Vagina (tissue), 2 donors: Measurements from ENCODE around the gene TTI1. TPM values are rescaled to one million over a fixed set of nuclear protein-coding genes. Genes with fewer than 3 reads are reported as not detected.

Source experiments
- DNase-seq, 2 donors: peaks; one replicate each; pipeline ENCODE4 v3.0.0-alpha.2; 2017; ENCODE audit errors: extremely low spot score in 2 of 2
- H3K27ac ChIP-seq: fragments of 200-600 bp; sonication (generic); one replicate; pipeline ENCODE4 v1.5.1; 2019
- H3K27me3 ChIP-seq: fragments of 200-600 bp; sonication (generic); one replicate; pipeline ENCODE4 v1.5.1; 2019
- H3K36me3 ChIP-seq, 2 donors: fragments of 200-600 bp; sonication (generic); one replicate each; pipeline ENCODE4 v1.5.1; 2017 to 2019
- H3K4me1 ChIP-seq: fragments of 200-600 bp; sonication (generic); one replicate; pipeline ENCODE4 v1.5.1; 2019
- H3K4me3 ChIP-seq, 2 donors: fragments of 200-600 bp; sonication (generic); 1 replicate in 1 of 2; 2 replicates in 1 of 2; pipeline ENCODE4 v1.5.1; 2016 to 2019
- H3K9me3 ChIP-seq: fragments of 200-600 bp; sonication (generic); one replicate; pipeline ENCODE4 v1.5.1; 2019
- CTCF ChIP-seq, 3 experiments: fragments of 450-650 bp in 2 of 3; fragments of 200-600 bp in 1 of 3; sonication (generic) in 1 of 3; IDR thresholded peaks; one replicate each; pipeline ENCODE4 v1.5.1; 2017 to 2019; ENCODE audit warnings: antibody characterized with exemption in 3 of 3, mild to moderate bottlenecking in 2 of 3, moderate library complexity in 2 of 3
- POLR2A ChIP-seq, 2 donors: fragments of 450-650 bp; IDR thresholded peaks; one replicate each; pipeline ENCODE4 v1.6.1; 2017; ENCODE audit warnings: antibody characterized with exemption in 2 of 2, mild to moderate bottlenecking in 2 of 2, moderate library complexity in 2 of 2
- POLR2AphosphoS5 ChIP-seq, 2 donors: sonication (generic); formaldehyde crosslinking; IDR thresholded peaks; one replicate each; pipeline ENCODE4 v1.9.0; 2017; ENCODE audit warnings: antibody characterized with exemption in 2 of 2, mild to moderate bottlenecking in 2 of 2, low read depth in 1 of 2; ENCODE audit not compliant: insufficient read depth in 1 of 2
- intact Hi-C: fragments of 100-400 bp; cut with DNase I; formaldehyde crosslinking; loops from one replicate; pipeline ENCODE4 v1.15.1; 2023
- total RNA-seq: library from RNA; depleted of rRNA; stranded (reverse); fragments of >200 nt; gene quantifications from one replicate; pipeline ENCODE4 v1.2.3, GENCODE V29; 2016

TTI1 gene
- total RNA-seq, 1 donor from 2014 or later, result 13.5 TPM

GRCh38 chr20:38046572-38046971 is 13.3 kb upstream of the TTI1 start:
- intact Hi-C loops, result no loop called here
- peaks cover 10% of the 10 kb centered on the region for H3K4me1 ChIP-seq
- no peak overlapping the region for H3K27ac ChIP-seq
- H3K9me3 ChIP-seq, result no peaks in the 10 kb centered on the region
- DNase-seq, result no peak
- TF ChIP-seq POLR2A (IDR thresholded peaks at IDR 0.05) (no peak), POLR2AphosphoS5 (IDR thresholded peaks at IDR 0.05; ENCODE audit: insufficient read depth in 1 of 2, low read depth in 1 of 2) (no peak), CTCF (IDR thresholded peaks at IDR 0.05) (no peak)
- H3K36me3 ChIP-seq, result peaks cover 0 to 21% of the 10 kb centered on the region in 2 donors
- no peak overlapping the region for H3K4me3 ChIP-seq
- no peaks in the 10 kb centered on the region for H3K27me3 ChIP-seq

- H3K27me3 ChIP-seq, result no peaks in the 10 kb centered on the region
- no peak overlapping the region for H3K27ac ChIP-seq
- no peaks in the 10 kb centered on the region for H3K9me3 ChIP-seq
- intact Hi-C loops, result no loop called here
- TF ChIP-seq POLR2AphosphoS5 (IDR thresholded peaks at IDR 0.05; ENCODE audit: insufficient read depth in 1 of 2, low read depth in 1 of 2) (no peak), POLR2A (IDR thresholded peaks at IDR 0.05) (no peak), CTCF (IDR thresholded peaks at IDR 0.05) (no peak)
- H3K36me3 ChIP-seq, result peaks cover 0 to 27% of the 10 kb centered on the region in 2 donors
- DNase-seq, result no peak
- H3K4me3 ChIP-seq, result no peak overlapping the region
- peaks cover 10% of the 10 kb centered on the region for H3K4me1 ChIP-seq
These were observed 11.4 kb upstream of the TTI1 start for GRCh38 chr20:38044685-38045084.

GRCh38 chr20:38043512-38044300 is 10.4 kb upstream of the TTI1 start:
- no peak for DNase-seq
- intact Hi-C loops, result no loop called here
- Histone ChIP-seq H3K4me3 (no peak overlapping the region), H3K27me3 (no peaks in the 10 kb centered on the region), H3K4me1 (peaks cover 10% of the 10 kb centered on the region), H3K27ac (no peak overlapping the region), H3K36me3 (peaks cover 0 to 22% of the 10 kb centered on the region in 2 donors), H3K9me3 (no peaks in the 10 kb centered on the region)
- no peak for TF ChIP-seq CTCF (IDR thresholded peaks at IDR 0.05)
- no peak for TF ChIP-seq POLR2AphosphoS5 (IDR thresholded peaks at IDR 0.05; ENCODE audit: insufficient read depth in 1 of 2, low read depth in 1 of 2)
- no peak for TF ChIP-seq POLR2A (IDR thresholded peaks at IDR 0.05)

GRCh38 chr20:38040276-38040675 is 7.0 kb upstream of the TTI1 start:
- H3K36me3 ChIP-seq, result peaks cover 0 to 15% of the 10 kb centered on the region in 2 donors
- H3K9me3 ChIP-seq, result no peaks in the 10 kb centered on the region
- no peaks in the 10 kb centered on the region for H3K27me3 ChIP-seq
- H3K27ac ChIP-seq, result no peak overlapping the region
- H3K4me3 ChIP-seq, result no peak overlapping the region
- no peak for DNase-seq
- intact Hi-C loops, result no loop called here
- TF ChIP-seq CTCF (IDR thresholded peaks at IDR 0.05) (no peak), POLR2A (IDR thresholded peaks at IDR 0.05) (no peak), POLR2AphosphoS5 (IDR thresholded peaks at IDR 0.05; ENCODE audit: insufficient read depth in 1 of 2, low read depth in 1 of 2) (no peak)
- H3K4me1 ChIP-seq, result peaks cover 38% of the 10 kb centered on the region

GRCh38 chr20:38036366-38036765 is 3.1 kb upstream of the TTI1 start:
- no peak for DNase-seq
- no peak overlapping the region for H3K27ac ChIP-seq
- no peak overlapping the region for H3K4me3 ChIP-seq
- H3K36me3 ChIP-seq, result peaks cover 0 to 9% of the 10 kb centered on the region in 2 donors
- TF ChIP-seq POLR2AphosphoS5 (IDR thresholded peaks at IDR 0.05; ENCODE audit: insufficient read depth in 1 of 2, low read depth in 1 of 2) (no peak), CTCF (IDR thresholded peaks at IDR 0.05) (no peak), POLR2A (IDR thresholded peaks at IDR 0.05) (no peak)
- intact Hi-C loops, result no loop called here
- H3K9me3 ChIP-seq, result no peaks in the 10 kb centered on the region
- peaks cover 54% of the 10 kb centered on the region for H3K4me1 ChIP-seq
- H3K27me3 ChIP-seq, result no peaks in the 10 kb centered on the region
